Body of pancreas (tissue), 4 donors: ENCODE data around the gene RELCH.

Source experiments
- CTCF ChIP-seq, 7 experiments: fragments of 450-650 bp in 4 of 7; fragments of 200-600 bp in 3 of 7; sonication (generic) in 3 of 7; IDR thresholded peaks; one replicate each; pipeline ENCODE4 v1.5.1; 2016 to 2019; ENCODE audit warnings: antibody characterized with exemption in 7 of 7
- POLR2A ChIP-seq, 3 donors: fragments of 450-650 bp; IDR thresholded peaks; one replicate each; pipeline ENCODE4 v1.6.1; 2016; ENCODE audit warnings: antibody characterized with exemption in 3 of 3, mild to moderate bottlenecking in 2 of 3

- TF ChIP-seq CTCF (IDR thresholded peaks at IDR 0.05) (no peak), POLR2A (IDR thresholded peaks at IDR 0.05) (no peak)
Measured at GRCh38 chr18:62332964-62333695, 146.1 kb downstream of the RELCH start.
